EH (cell line): ENCODE measurements around the gene RAB18.
"Not testable (repeated sequence)": the region's sequence is repeated elsewhere in the genome, so short reads cannot be mapped to it uniquely, and the experiment has no call there.

ENCODE experiments used
- DNase-seq: peaks from one replicate; pipeline ENCODE4 v3.0.0-alpha.2; 2015; ENCODE audit warnings: low read depth

Gene RAB18

GRCh38 chr10:27504007-27504807 lies at the start of gene RAB18:
TSS of gene RAB18 (plus strand) at chr10:27504304. CDS start at chr10:27504370, 66 bp downstream.
- DNase-seq: peak; percentile 98

GRCh38 chr10:27454837-27455236 lies 49.3 kb upstream of the RAB18 start:
- DNase-seq: no peak

- DNase-seq: no peak
Measured at GRCh38 chr10:27457261-27457945, 46.7 kb upstream of the RAB18 start.

GRCh38 chr10:27457966-27458365 lies 46.1 kb upstream of the RAB18 start:
- no peak for DNase-seq

GRCh38 chr10:27461312-27461711 lies 42.8 kb upstream of the RAB18 start:
- DNase-seq: no peak

GRCh38 chr10:27463961-27464360 lies 40.1 kb upstream of the RAB18 start:
- no peak for DNase-seq

- DNase-seq: no peak
Measured at GRCh38 chr10:27464993-27465392, 39.1 kb upstream of the RAB18 start.

GRCh38 chr10:27465596-27465995 lies 38.5 kb upstream of the RAB18 start:
- not testable (repeated sequence) for DNase-seq

GRCh38 chr10:27470885-27471284 lies 33.2 kb upstream of the RAB18 start:
- DNase-seq: no peak

- peak; percentile 2 for DNase-seq
Measured at GRCh38 chr10:27474741-27475140, 29.4 kb upstream of the RAB18 start.

GRCh38 chr10:27479016-27479415 lies 25.1 kb upstream of the RAB18 start:
- no peak for DNase-seq

GRCh38 chr10:27481486-27481885 lies 22.6 kb upstream of the RAB18 start:
- DNase-seq: no peak

- DNase-seq: peak; percentile 22
Measured at GRCh38 chr10:27482984-27483956, 20.8 kb upstream of the RAB18 start.

GRCh38 chr10:27485368-27485767 lies 18.7 kb upstream of the RAB18 start:
- DNase-seq: no peak

- no peak for DNase-seq
Measured at GRCh38 chr10:27485986-27486385, 18.1 kb upstream of the RAB18 start.

GRCh38 chr10:27490807-27491206 lies 13.3 kb upstream of the RAB18 start:
- peak; percentile 7 for DNase-seq

GRCh38 chr10:27494116-27494805 lies 9.8 kb upstream of the RAB18 start:
- no peak for DNase-seq

GRCh38 chr10:27496137-27496536 lies 8.0 kb upstream of the RAB18 start:
- DNase-seq: no peak

- DNase-seq: no peak
Measured at GRCh38 chr10:27500096-27500495, 4.0 kb upstream of the RAB18 start.

GRCh38 chr10:27500886-27501285 lies 3.2 kb upstream of the RAB18 start:
- no peak for DNase-seq

- no peak for DNase-seq
Measured at GRCh38 chr10:27503498-27504006, 552 bp upstream of the RAB18 start.
